Spleen (tissue), 11 donors: ENCODE data around the gene AKAP12. TPM values are rescaled to one million over a fixed set of nuclear protein-coding genes. Genes with fewer than 3 reads are reported as not detected.

Experiments
- DNase-seq: peaks from one replicate; pipeline ENCODE4 v3.0.0-alpha.2; 2020
- H3K27ac ChIP-seq, 8 donors: fragments of 200-600 bp; sonication (generic) in 7 of 8; 1 replicate in 4 of 8; 2 replicates in 4 of 8; pipeline versions ENCODE4 v1.5.0 to v1.8.0; 2016 to 2021; ENCODE audit warnings: inconsistent platforms in 4 of 8, mild to moderate bottlenecking in 4 of 8, moderate library complexity in 1 of 8
- H3K27me3 ChIP-seq, 7 donors: fragments of 200-600 bp; sonication (generic) in 6 of 7; replicated peaks in 1 of 7; 1 replicate in 4 of 7; 2 replicates in 3 of 7; pipeline versions ENCODE4 v1.5.0 to v1.8.0; 2016 to 2021; ENCODE audit warnings: inconsistent platforms in 3 of 7, mild to moderate bottlenecking in 1 of 7
- H3K36me3 ChIP-seq, 6 donors: fragments of 200-600 bp; sonication (generic) in 5 of 6; 1 replicate in 4 of 6; 2 replicates in 2 of 6; pipeline versions ENCODE4 v1.5.0 to v1.8.0; 2016 to 2021; ENCODE audit warnings: inconsistent platforms in 2 of 6
- H3K4me1 ChIP-seq, 6 donors: fragments of 200-600 bp; sonication (generic) in 5 of 6; 1 replicate in 3 of 6; 2 replicates in 3 of 6; pipeline versions ENCODE4 v1.5.0 to v1.8.0; 2016 to 2021; ENCODE audit warnings: inconsistent platforms in 3 of 6
- H3K4me3 ChIP-seq, 8 donors: fragments of 200-600 bp; sonication (generic) in 7 of 8; 1 replicate in 4 of 8; 2 replicates in 4 of 8; pipeline versions ENCODE4 v1.5.0 to v1.8.0; 2016 to 2021; ENCODE audit warnings: inconsistent platforms in 4 of 8, mild to moderate bottlenecking in 4 of 8, moderate library complexity in 2 of 8
- H3K9me3 ChIP-seq, 8 donors: fragments of 200-600 bp; sonication (generic) in 7 of 8; 1 replicate in 4 of 8; 2 replicates in 4 of 8; pipeline versions ENCODE4 v1.5.0 to v1.8.0; 2016 to 2021; ENCODE audit warnings: inconsistent platforms in 4 of 8
- CTCF ChIP-seq, 11 experiments: fragments of 200-600 bp in 7 of 11; fragments of 450-650 bp in 4 of 11; sonication (generic) in 4 of 11; IDR thresholded peaks in 8 of 11; conservative IDR thresholded peaks in 3 of 11; 1 replicate in 7 of 11; 2 replicates in 4 of 11; pipeline versions ENCODE4 v1.4.0 to v1.8.0; 2016 to 2021; ENCODE audit warnings: antibody characterized with exemption in 11 of 11, inconsistent platforms in 4 of 11, mild to moderate bottlenecking in 1 of 11
- POLR2A ChIP-seq, 3 donors: fragments of 450-650 bp; IDR thresholded peaks; one replicate each; pipeline ENCODE4 v1.5.1; 2017; ENCODE audit warnings: antibody characterized with exemption in 3 of 3, mild to moderate bottlenecking in 1 of 3
- POLR2AphosphoS5 ChIP-seq, 3 donors: sonication (generic); formaldehyde crosslinking; IDR thresholded peaks; one replicate each; pipeline ENCODE4 v1.5.1; 2017; ENCODE audit warnings: antibody characterized with exemption in 3 of 3
- WGBS, 5 donors: extraction: QIAGEN DNeasy Blood & Tissue Kit in 3 of 5; methylation state at CpG; one replicate each; pipeline versions ENCODE4 v1.1.5 to v1.1.7; 2013 to 2018; 5-methylcytosine and 5-hydroxymethylcytosine counted together
- intact Hi-C: fragments of 100-400 bp; cut with DNase I; formaldehyde crosslinking; loops from one replicate; pipeline ENCODE4 v1.15.0; 2023; ENCODE audit warnings: low total_unique reads
- polyA plus RNA-seq, 3 donors: library from polyadenylated mRNA; stranded (reverse); fragments of 200-250 nt; gene quantifications; one replicate each; pipeline ENCODE4 v1.2.1, GENCODE V29; 2013
- total RNA-seq, 7 donors: library from RNA; depleted of rRNA in 3 of 7; stranded (reverse); fragments of >200 nt in 3 of 7; fragmentation: NEBNext Ultra II Directional in 4 of 7; extraction: Animal tissue kit (Norgen Biotek cat#: 25700) in 4 of 7; gene quantifications; one replicate each; pipeline versions ENCODE4 v1.1.0 to v1.2.1, GENCODE V29; 2016 to 2021
- donor health status: healthy with polysubstance abuse.
- donor health status: DM: no; HTN: no; CAD: no; lungs with moderate emphysema.
- donor health status: DM: no; HTN: no; CAD: no.
- donor health status: Bipolar disorder and iron deficiency.
- donor health status: healthy.
- donor health status: DM: no; HTN: no; CAD: no.
- donor health status: DM: yes; HTN: yes; CAD: no.

AKAP12 gene
- total and polyA plus RNA-seq, 10 donors = 3.2 to 64.7 (median 44.1) TPM

- H3K9me3 ChIP-seq = no peaks in the 10 kb centered on the region
- H3K27ac ChIP-seq = peak overlapping the region in 6 of 8 donors; percentile 16 to 62 (median 47)
- H3K4me3 ChIP-seq = peak overlapping the region in 1 of 8 donors; percentile 27
- peaks cover 10 to 36% (median 28%) of the 10 kb centered on the region in 6 donors for H3K4me1 ChIP-seq
- H3K36me3 ChIP-seq = no peaks in the 10 kb centered on the region
- WGBS, 5 donors = 31 to 34% (median 33%) methylated on average over 6 of the region's 6 CpGs
- peaks cover 0 to 31% (median 0%) of the 10 kb centered on the region in 7 donors for H3K27me3 ChIP-seq
- TF ChIP-seq CTCF (IDR thresholded peaks at IDR 0.05 in 8 of 11, conservative IDR thresholded peaks at IDR 0.05 in 3 of 11) = peak in 5 of 11 experiments; percentile 45 to 63 (median 56)
- TF ChIP-seq POLR2A (IDR thresholded peaks at IDR 0.05) = no peak
- intact Hi-C loops = loop anchor here (2.0 kb wide), 1 partner anchor 310 kb away; no protein-coding TSS in a partner anchor
- no peak for DNase-seq
Observed at GRCh38 chr6:151324488-151324825, 84.7 kb downstream of the AKAP12 start.

GRCh38 chr6:151325075-151326050, 85.6 kb downstream of the AKAP12 start:
- Histone ChIP-seq H3K9me3 (no peaks in the 10 kb centered on the region), H3K27me3 (peaks cover 0 to 31% (median 0%) of the 10 kb centered on the region in 7 donors), H3K4me3 (peak overlapping the region; percentile 27 to 70 (median 49)), H3K27ac (peak overlapping the region in 7 of 8 donors; percentile 5 to 77 (median 55)), H3K36me3 (no peaks in the 10 kb centered on the region), H3K4me1 (peaks cover 10 to 36% (median 28%) of the 10 kb centered on the region in 6 donors)
- DNase-seq = peak; percentile 83
- no peak for TF ChIP-seq POLR2A (IDR thresholded peaks at IDR 0.05)
- TF ChIP-seq POLR2AphosphoS5 (IDR thresholded peaks at IDR 0.05) = peak; percentile 38 to 73 (median 49)
- no peak for TF ChIP-seq CTCF (IDR thresholded peaks at IDR 0.05 in 8 of 11, conservative IDR thresholded peaks at IDR 0.05 in 3 of 11)
- WGBS, 5 donors = 4 to 7% (median 6%) methylated on average over 34 to 46 of the region's 46 CpGs
- intact Hi-C loops = loop anchor here (2.0 kb wide), 1 partner anchor 311 kb away; no protein-coding TSS in a partner anchor

- intact Hi-C loops = no loop called here
Observed at GRCh38 chr6:151326116-151326825, 86.5 kb downstream of the AKAP12 start.

More at GRCh38 chr6:151326116-151326825, 86.5 kb downstream of the AKAP12 start:
- Histone ChIP-seq H3K27ac (peak overlapping the region in 7 of 8 donors; percentile 5 to 77 (median 55)), H3K4me1 (peaks cover 10 to 36% (median 28%) of the 10 kb centered on the region in 6 donors), H3K36me3 (no peaks in the 10 kb centered on the region), H3K9me3 (no peaks in the 10 kb centered on the region), H3K4me3 (peak overlapping the region; percentile 27 to 70 (median 49)), H3K27me3 (peaks cover 0 to 31% (median 0%) of the 10 kb centered on the region in 7 donors)
- DNase-seq = no peak
- TF ChIP-seq POLR2AphosphoS5 (IDR thresholded peaks at IDR 0.05) (no peak), CTCF (IDR thresholded peaks at IDR 0.05 in 8 of 11, conservative IDR thresholded peaks at IDR 0.05 in 3 of 11) (no peak), POLR2A (IDR thresholded peaks at IDR 0.05) (no peak)
- whole genome bisulfite sequencing, 5 donors = 57 to 72% (median 65%) methylated on average over 8 of the region's 8 CpGs
